DMS153 treated with DMSO at 0.1 percent for 48 hours (cell line): ENCODE data around the gene TCHP.
"Not testable (repeated sequence)": the region's sequence is repeated elsewhere in the genome, so short reads cannot be mapped to it uniquely, and the experiment has no call there.

Source experiments
- DNase-seq: peaks from one replicate; lab custom pipeline; 2025; ENCODE audit not compliant: unreplicated experiment; lab: John Stamatoyannopoulos, UW

Gene TCHP

GRCh38 chr12:109899783-109900751 is at the start of gene TCHP:
TCHP (plus strand) TSS chr12:109900274; CDS start chr12:109903027, 2,753 bp downstream.
- peak; percentile 74 for DNase-seq

- not testable (repeated sequence) for DNase-seq
Observed at GRCh38 chr12:109850518-109850917, 49.6 kb upstream of the TCHP start.

GRCh38 chr12:109855377-109855776 is 44.7 kb upstream of the TCHP start:
- DNase-seq: no peak

GRCh38 chr12:109857715-109858114 is 42.4 kb upstream of the TCHP start:
- no peak for DNase-seq

- DNase-seq: no peak
Observed at GRCh38 chr12:109858764-109859163, 41.3 kb upstream of the TCHP start.

GRCh38 chr12:109860977-109861376 is 39.1 kb upstream of the TCHP start:
- no peak for DNase-seq

- DNase-seq: no peak
Observed at GRCh38 chr12:109861689-109862314, 38.3 kb upstream of the TCHP start.

GRCh38 chr12:109862491-109862890 is 37.6 kb upstream of the TCHP start:
- DNase-seq: not testable (repeated sequence)

GRCh38 chr12:109863847-109864712 is 36.0 kb upstream of the TCHP start:
- no peak for DNase-seq

- DNase-seq: no peak
Observed at GRCh38 chr12:109864916-109865315, 35.2 kb upstream of the TCHP start.

- no peak for DNase-seq
Observed at GRCh38 chr12:109868182-109869051, 31.7 kb upstream of the TCHP start.

- DNase-seq: no peak
Observed at GRCh38 chr12:109870648-109871047, 29.4 kb upstream of the TCHP start.

GRCh38 chr12:109871668-109872314 is 28.3 kb upstream of the TCHP start:
- no peak for DNase-seq

- no peak for DNase-seq
Observed at GRCh38 chr12:109873653-109874052, 26.4 kb upstream of the TCHP start.

GRCh38 chr12:109875572-109876131 is 24.4 kb upstream of the TCHP start:
- no peak for DNase-seq

- DNase-seq: no peak
Observed at GRCh38 chr12:109876406-109876805, 23.7 kb upstream of the TCHP start.

- DNase-seq: no peak
Observed at GRCh38 chr12:109877504-109878246, 22.4 kb upstream of the TCHP start.

- DNase-seq: no peak
Observed at GRCh38 chr12:109878247-109878625, 21.8 kb upstream of the TCHP start.

- no peak for DNase-seq
Observed at GRCh38 chr12:109878749-109879148, 21.3 kb upstream of the TCHP start.
